Activated T-helper 1 cell treated with anti-CD3 and anti-CD28 coated beads, Interleukin-12 subunit alpha, Interleukin-12 subunit beta, Interleukin-2, Interleukin-4 antibody, amounts not matched to agents 30 ng/mL and 10 ng/mL and 1 ng/mL, durations not matched to agents 14 hours and 24 hours and 36 hours (primary cell): Measurements from ENCODE around the gene MAGEA1. TPM values are rescaled to one million over a fixed set of nuclear protein-coding genes. Genes with fewer than 3 reads are reported as not detected.
"Not testable (repeated sequence)": the region's sequence is repeated elsewhere in the genome, so short reads cannot be mapped to it uniquely, and the experiment has no call there.

ENCODE experiments used
- DNase-seq: peaks from one replicate; pipeline ENCODE4 v3.0.0; 2021; ENCODE audit warnings: low spot score
- H3K27ac Mint-ChIP-seq: one replicate; pipeline ENCODE4 v1.8.0; 2021; ENCODE audit warnings: mild to moderate bottlenecking, mixed read lengths
- H3K27me3 Mint-ChIP-seq: one replicate; pipeline ENCODE4 v1.8.0; 2022; ENCODE audit warnings: mild to moderate bottlenecking, moderate library complexity, mixed read lengths; ENCODE audit not compliant: insufficient read depth
- H3K36me3 Mint-ChIP-seq: one replicate; pipeline ENCODE4 v1.8.0; 2021; ENCODE audit warnings: low read depth, mixed read lengths
- H3K4me1 Mint-ChIP-seq: one replicate; pipeline ENCODE4 v1.8.0; 2021; ENCODE audit warnings: low read depth, mixed read lengths
- H3K4me3 Mint-ChIP-seq: one replicate; pipeline ENCODE4 v1.8.0; 2021; ENCODE audit warnings: mild to moderate bottlenecking, moderate library complexity, mixed read lengths
- H3K9me3 Mint-ChIP-seq: one replicate; pipeline ENCODE4 v1.8.0; 2021; ENCODE audit warnings: mixed read lengths
- intact Hi-C: fragments of 100-400 bp; cut with micrococcal nuclease; formaldehyde crosslinking; loops from one replicate; pipeline ENCODE4 v1.15.1; 2024
- total RNA-seq: library from RNA; stranded (reverse); gene quantifications from 2 replicates; pipeline ENCODE4 v1.2.3, GENCODE V29; 2022

Gene MAGEA1, protein sequence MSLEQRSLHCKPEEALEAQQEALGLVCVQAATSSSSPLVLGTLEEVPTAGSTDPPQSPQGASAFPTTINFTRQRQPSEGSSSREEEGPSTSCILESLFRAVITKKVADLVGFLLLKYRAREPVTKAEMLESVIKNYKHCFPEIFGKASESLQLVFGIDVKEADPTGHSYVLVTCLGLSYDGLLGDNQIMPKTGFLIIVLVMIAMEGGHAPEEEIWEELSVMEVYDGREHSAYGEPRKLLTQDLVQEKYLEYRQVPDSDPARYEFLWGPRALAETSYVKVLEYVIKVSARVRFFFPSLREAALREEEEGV
- not detected in 2 replicates for total RNA-seq

- H3K27ac Mint-ChIP-seq, result no peak within 1 kb of the TSS
- intact Hi-C loops, result no loop called here
- H3K4me1 Mint-ChIP-seq, result no peaks in the 10 kb centered on the region
- H3K9me3 Mint-ChIP-seq, result no peaks in the 10 kb centered on the region
- H3K4me3 Mint-ChIP-seq, result no peak within 1 kb of the TSS
- peaks cover 3% of the 10 kb centered on the region for H3K27me3 Mint-ChIP-seq
- no peak for DNase-seq
- H3K36me3 Mint-ChIP-seq, result no peaks in the 10 kb centered on the region
These were observed at the start of gene MAGEA1 for GRCh38 chrX:153179131-153179530. TSS of gene MAGEA1 (plus strand) at chrX:153179284. CDS start at chrX:153182390, 3,106 bp downstream.

- intact Hi-C loops, H3K27ac Mint-ChIP-seq, H3K4me1 Mint-ChIP-seq, H3K36me3 Mint-ChIP-seq, H3K9me3 Mint-ChIP-seq, DNase-seq, H3K4me3 Mint-ChIP-seq, H3K27me3 Mint-ChIP-seq: not testable (repeated sequence)
These were observed 46.2 kb upstream of the MAGEA1 start for GRCh38 chrX:153132924-153133323.

DNA sequence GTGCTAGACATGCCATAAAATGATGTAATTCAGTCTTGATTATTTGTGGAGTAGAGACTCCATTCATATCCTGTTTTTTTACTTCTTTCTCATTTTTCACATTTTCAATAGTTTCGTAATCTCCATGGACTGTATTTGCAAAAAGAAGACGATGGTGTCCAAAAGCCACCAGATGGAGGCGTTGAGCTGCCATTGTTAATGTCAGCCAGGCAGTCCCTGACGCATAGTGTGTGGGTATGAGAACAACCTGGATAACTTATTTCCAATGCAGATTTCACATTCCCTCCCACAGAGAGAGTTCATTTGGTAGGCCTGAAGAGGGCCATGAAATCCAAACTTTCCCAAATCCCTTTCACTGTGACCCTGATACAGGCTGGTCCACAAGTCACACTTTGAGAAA lies 40.0 kb upstream of the MAGEA1 start:
- intact Hi-C loops, H3K27me3 Mint-ChIP-seq, DNase-seq, H3K27ac Mint-ChIP-seq, H3K4me1 Mint-ChIP-seq, H3K36me3 Mint-ChIP-seq, H3K9me3 Mint-ChIP-seq, H3K4me3 Mint-ChIP-seq: not testable (repeated sequence)

GRCh38 chrX:153146288-153146687 lies 32.8 kb upstream of the MAGEA1 start:
- H3K4me3 Mint-ChIP-seq, intact Hi-C loops, H3K27me3 Mint-ChIP-seq, H3K9me3 Mint-ChIP-seq, H3K4me1 Mint-ChIP-seq, H3K36me3 Mint-ChIP-seq, H3K27ac Mint-ChIP-seq, DNase-seq: not testable (repeated sequence)

DNA sequence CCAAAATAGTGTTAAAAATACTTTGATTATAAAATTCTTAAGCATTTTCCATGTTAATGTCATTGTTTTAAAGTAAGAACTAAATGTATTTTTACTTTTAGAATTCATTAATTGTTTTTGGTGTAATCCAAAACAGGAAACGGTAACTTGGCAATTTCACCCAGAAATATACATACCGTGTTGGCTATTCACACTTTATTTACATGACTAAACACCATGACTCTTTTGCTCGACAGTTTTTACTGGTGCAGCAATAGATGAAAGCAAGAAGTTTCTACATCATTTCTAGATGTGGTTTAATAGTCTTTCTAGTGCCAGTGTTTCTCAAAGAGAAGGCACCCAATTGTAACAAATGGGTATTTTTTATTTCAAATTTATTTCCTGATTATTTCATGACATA lies 25.6 kb upstream of the MAGEA1 start:
- H3K4me1 Mint-ChIP-seq, result no peaks in the 10 kb centered on the region
- no peaks in the 10 kb centered on the region for H3K9me3 Mint-ChIP-seq
- intact Hi-C loops, result no loop called here
- H3K27me3 Mint-ChIP-seq, result peaks cover 3% of the 10 kb centered on the region
- no peaks in the 10 kb centered on the region for H3K36me3 Mint-ChIP-seq
- DNase-seq, result no peak
- H3K27ac Mint-ChIP-seq, result no peak overlapping the region
- no peak overlapping the region for H3K4me3 Mint-ChIP-seq

GRCh38 chrX:153157450-153157849 lies 21.6 kb upstream of the MAGEA1 start:
- Mint-ChIP-seq H3K4me3 (no peak overlapping the region), H3K9me3 (no peaks in the 10 kb centered on the region), H3K27ac (no peak overlapping the region)

GRCh38 chrX:153158319-153158718 lies 20.8 kb upstream of the MAGEA1 start:
- H3K27ac Mint-ChIP-seq, result no peak overlapping the region
- peaks cover 3% of the 10 kb centered on the region for H3K27me3 Mint-ChIP-seq
- no peak overlapping the region for H3K4me3 Mint-ChIP-seq
- no peaks in the 10 kb centered on the region for H3K9me3 Mint-ChIP-seq
- DNase-seq, result no peak
- intact Hi-C loops, result no loop called here
- H3K36me3 Mint-ChIP-seq, result no peaks in the 10 kb centered on the region
- no peaks in the 10 kb centered on the region for H3K4me1 Mint-ChIP-seq

More at GRCh38 chrX:153157450-153157849, 21.6 kb upstream of the MAGEA1 start:
- DNase-seq, result no peak
- H3K36me3 Mint-ChIP-seq, result no peaks in the 10 kb centered on the region
- intact Hi-C loops, result no loop called here
- H3K27me3 Mint-ChIP-seq, result peaks cover 3% of the 10 kb centered on the region
- H3K4me1 Mint-ChIP-seq, result no peaks in the 10 kb centered on the region

GRCh38 chrX:153161952-153162351 lies 17.1 kb upstream of the MAGEA1 start:
- intact Hi-C loops, result no loop called here
- H3K9me3 Mint-ChIP-seq, result no peaks in the 10 kb centered on the region
- H3K27ac Mint-ChIP-seq, result no peak overlapping the region
- DNase-seq, result no peak
- no peak overlapping the region for H3K4me3 Mint-ChIP-seq
- H3K36me3 Mint-ChIP-seq, result no peaks in the 10 kb centered on the region
- H3K4me1 Mint-ChIP-seq, result no peaks in the 10 kb centered on the region
- peaks cover 5% of the 10 kb centered on the region for H3K27me3 Mint-ChIP-seq

GRCh38 chrX:153164733-153165132 lies 14.4 kb upstream of the MAGEA1 start:
- Mint-ChIP-seq H3K4me1 (no peaks in the 10 kb centered on the region), H3K27me3 (peaks cover 4% of the 10 kb centered on the region), H3K27ac (no peak overlapping the region), H3K4me3 (no peak overlapping the region), H3K9me3 (no peaks in the 10 kb centered on the region), H3K36me3 (no peaks in the 10 kb centered on the region)
- intact Hi-C loops, result no loop called here
- DNase-seq, result no peak

DNA sequence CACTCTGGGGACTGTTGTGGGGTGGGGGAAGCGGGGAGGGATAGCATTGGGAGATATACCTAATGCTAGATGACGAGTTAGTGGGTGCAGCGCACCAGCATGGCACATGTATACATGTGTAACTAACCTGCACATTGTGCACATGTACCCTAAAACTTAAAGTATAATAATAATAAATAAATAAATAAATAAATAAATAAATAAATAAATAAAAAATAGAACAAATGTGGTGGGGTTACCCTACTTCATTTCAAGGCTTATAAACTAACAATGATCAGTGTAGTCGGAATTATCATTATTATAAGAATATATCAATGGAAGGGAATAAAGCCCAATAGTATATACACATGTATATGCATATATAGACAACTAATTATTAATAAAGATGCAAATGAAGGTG lies 10.7 kb upstream of the MAGEA1 start:
- H3K9me3 Mint-ChIP-seq, DNase-seq, intact Hi-C loops, H3K4me3 Mint-ChIP-seq, H3K27me3 Mint-ChIP-seq, H3K36me3 Mint-ChIP-seq, H3K27ac Mint-ChIP-seq, H3K4me1 Mint-ChIP-seq: not testable (repeated sequence)

DNA sequence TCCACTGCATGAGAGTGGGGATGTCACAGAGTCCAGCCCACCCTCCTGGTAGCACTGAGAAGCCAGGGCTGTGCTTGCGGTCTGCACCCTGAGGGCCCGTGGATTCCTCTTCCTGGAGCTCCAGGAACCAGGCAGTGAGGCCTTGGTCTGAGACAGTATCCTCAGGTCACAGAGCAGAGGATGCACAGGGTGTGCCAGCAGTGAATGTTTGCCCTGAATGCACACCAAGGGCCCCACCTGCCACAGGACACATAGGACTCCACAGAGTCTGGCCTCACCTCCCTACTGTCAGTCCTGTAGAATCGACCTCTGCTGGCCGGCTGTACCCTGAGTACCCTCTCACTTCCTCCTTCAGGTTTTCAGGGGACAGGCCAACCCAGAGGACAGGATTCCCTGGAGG lies 2.7 kb downstream of the MAGEA1 start:
- no peaks in the 10 kb centered on the region for H3K4me1 Mint-ChIP-seq

GRCh38 chrX:153184787-153185186 lies 5.7 kb downstream of the MAGEA1 start:
- Mint-ChIP-seq H3K36me3 (no peaks in the 10 kb centered on the region), H3K4me1 (no peaks in the 10 kb centered on the region), H3K27ac (no peak overlapping the region), H3K27me3 (no peaks in the 10 kb centered on the region), H3K4me3 (no peak overlapping the region), H3K9me3 (no peaks in the 10 kb centered on the region)
- intact Hi-C loops, result no loop called here
- no peak for DNase-seq

More for the DNA sequence above, 2.7 kb downstream of the MAGEA1 start:
- no peak for DNase-seq
- H3K36me3 Mint-ChIP-seq, result no peaks in the 10 kb centered on the region
- H3K9me3 Mint-ChIP-seq, result no peaks in the 10 kb centered on the region
- H3K4me3 Mint-ChIP-seq, result no peak overlapping the region
- no peaks in the 10 kb centered on the region for H3K27me3 Mint-ChIP-seq
- H3K27ac Mint-ChIP-seq, result no peak overlapping the region
- intact Hi-C loops, result no loop called here

DNA sequence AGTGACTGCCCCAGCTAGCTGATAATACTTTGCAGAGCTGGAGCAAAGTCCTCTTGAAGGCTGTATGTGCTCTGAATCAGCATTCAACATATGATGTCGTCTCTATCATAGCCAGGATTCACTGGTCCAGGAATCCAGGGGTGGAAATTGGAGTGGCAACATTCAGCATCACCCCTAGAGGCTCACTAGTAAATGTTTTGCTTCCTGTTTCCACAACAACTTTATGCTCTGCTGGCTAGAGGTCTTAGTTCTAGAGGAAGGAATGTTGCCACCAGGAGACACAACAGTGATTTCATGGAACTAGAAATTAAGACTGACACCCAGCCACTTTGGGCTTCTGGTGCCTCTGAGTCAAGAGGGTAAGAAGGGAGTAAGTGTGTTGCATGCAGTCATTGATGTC lies 11.3 kb downstream of the MAGEA1 start:
- Mint-ChIP-seq H3K27me3 (no peaks in the 10 kb centered on the region), H3K27ac (no peak overlapping the region), H3K4me3 (no peak overlapping the region), H3K4me1 (no peaks in the 10 kb centered on the region), H3K9me3 (no peaks in the 10 kb centered on the region), H3K36me3 (no peaks in the 10 kb centered on the region)
- DNase-seq, result no peak
- intact Hi-C loops, result no loop called here

GRCh38 chrX:153200462-153200861 lies 21.4 kb downstream of the MAGEA1 start:
- Mint-ChIP-seq H3K4me1 (no peaks in the 10 kb centered on the region), H3K27me3 (peaks cover 6% of the 10 kb centered on the region), H3K36me3 (no peaks in the 10 kb centered on the region), H3K9me3 (no peaks in the 10 kb centered on the region), H3K4me3 (no peak overlapping the region), H3K27ac (no peak overlapping the region)
- intact Hi-C loops, result no loop called here
- DNase-seq, result no peak
